Endothelial cell of umbilical vein (primary cell): ENCODE data around the gene PPP1CB. TPM values are rescaled to one million over a fixed set of nuclear protein-coding genes. Genes with fewer than 3 reads are reported as not detected.

Source experiments
- BruUV-seq: library from RNA; stranded (reverse); fragments of 400-500 nt; replicated peaks from 2 replicates; lab custom pipeline; 2021; lab: Mats Ljungman, UMichigan
- CTCF ChIA-PET: fragments of 300-600, 350-600 bp; sonication (Branson Sonifier 250); formaldehyde crosslinking; loops from one replicate; lab custom pipeline; 2021; ENCODE audit warnings: antibody characterized with exemption, inconsistent platforms; lab: Charles Lee
- POLR2A ChIA-PET: fragments of 300-600, 350-600 bp; sonication (Branson Sonifier 250); formaldehyde crosslinking; loops from one replicate; lab custom pipeline; 2021; ENCODE audit warnings: antibody characterized with exemption, inconsistent platforms; lab: Charles Lee
- DNase-seq: peaks from one replicate; pipeline ENCODE4 v3.0.0-alpha.2; 2011; ENCODE audit warnings: low read depth, low spot score
- FAIRE-seq: peaks from 2 replicates; lab custom pipeline; 2011; peaks lifted over from hg19 to GRCh38; lab: Jason Lieb, UNC
- H2AFZ ChIP-seq: 2 replicates; pipeline ENCODE4 v1.6.0; 2012; ENCODE audit warnings: low read depth, low read length, control low read depth, inconsistent platforms
- H3K27ac ChIP-seq: 2 replicates; pipeline ENCODE4 v1.5.1; 2011; ENCODE audit warnings: low read depth, mild to moderate bottlenecking, control low read depth, low read length, moderate library complexity; ENCODE audit not compliant: insufficient read depth
- H3K27me3 ChIP-seq, 2 experiments: 2 replicates each; pipeline versions ENCODE4 v1.6.0 to v1.6.1; 2011; ENCODE audit warnings: low read length in 2 of 2, mixed read lengths in 1 of 2; ENCODE audit not compliant: control insufficient read depth in 2 of 2, insufficient read depth in 2 of 2
- H3K36me3 ChIP-seq, 2 experiments: 2 replicates in 1 of 2; 3 replicates in 1 of 2; pipeline ENCODE4 v1.5.1; 2011; ENCODE audit warnings: low read length in 2 of 2, mild to moderate bottlenecking in 1 of 2, moderate library complexity in 1 of 2; ENCODE audit not compliant: control insufficient read depth in 2 of 2, insufficient read depth in 2 of 2; ENCODE audit errors: extremely low read depth in 1 of 2
- H3K4me1 ChIP-seq: 3 replicates; pipeline ENCODE4 v1.5.1; 2011; ENCODE audit warnings: mild to moderate bottlenecking, low read length; ENCODE audit not compliant: control insufficient read depth, insufficient read depth; ENCODE audit errors: extremely low read depth
- H3K4me2 ChIP-seq: 2 replicates; pipeline ENCODE4 v1.6.1; 2011; ENCODE audit warnings: low read length, control low read depth, mixed read lengths; ENCODE audit not compliant: insufficient read depth
- H3K4me3 ChIP-seq, 3 experiments: fragments of 200-600 bp in 1 of 3; sonication (generic), shearing (Covaris generic) in 1 of 3; replicated peaks in 1 of 3; 2 replicates each; pipeline ENCODE4 v1.5.1; 2011 to 2016; ENCODE audit warnings: control low read depth in 3 of 3, low read length in 3 of 3, mild to moderate bottlenecking in 2 of 3, inconsistent platforms in 1 of 3, low read depth in 1 of 3, moderate library complexity in 1 of 3; ENCODE audit not compliant: insufficient read depth in 1 of 3
- H3K79me2 ChIP-seq: 2 replicates; pipeline ENCODE4 v1.6.0; 2012; ENCODE audit warnings: low read length, inconsistent platforms; ENCODE audit not compliant: control insufficient read depth, insufficient read depth
- H3K9ac ChIP-seq: replicated peaks from 2 replicates; pipeline ENCODE3; 2011; ENCODE audit warnings: low read length, control low read depth; ENCODE audit not compliant: insufficient read depth; ENCODE audit errors: extremely low read depth
- H3K9me1 ChIP-seq: replicated peaks from 3 replicates; pipeline ENCODE4 v1.6.0; 2011; ENCODE audit warnings: mild to moderate bottlenecking, low read length; ENCODE audit not compliant: control insufficient read depth, insufficient read depth; ENCODE audit errors: extremely low read depth
- H3K9me3 ChIP-seq: replicated peaks from 2 replicates; pipeline ENCODE4 v1.5.1; 2012; ENCODE audit warnings: low read length, inconsistent platforms; ENCODE audit not compliant: control insufficient read depth, insufficient read depth
- H4K20me1 ChIP-seq: replicated peaks from 2 replicates; pipeline ENCODE3; 2011; ENCODE audit warnings: mild to moderate bottlenecking, low read length; ENCODE audit not compliant: control insufficient read depth, insufficient read depth; ENCODE audit errors: extremely low read depth
- EZH2 ChIP-seq: IDR thresholded peaks from 2 replicates; pipeline ENCODE4 v1.6.1; 2012; ENCODE audit warnings: borderline replicate concordance, low read depth, mild to moderate bottlenecking, moderate library complexity, low read length, inconsistent platforms; ENCODE audit not compliant: severe bottlenecking
- FOS ChIP-seq: IDR thresholded peaks from 2 replicates; pipeline ENCODE4 v1.6.1; 2011; ENCODE audit warnings: mild to moderate bottlenecking, low read length, moderate library complexity, borderline replicate concordance; ENCODE audit not compliant: insufficient read depth
- GATA2 ChIP-seq: IDR thresholded peaks from 2 replicates; pipeline ENCODE4 v1.7.0; 2011; ENCODE audit warnings: low read depth, mild to moderate bottlenecking, moderate library complexity, mixed read lengths, low read length; ENCODE audit not compliant: insufficient read length, insufficient read depth
- JUN ChIP-seq: IDR thresholded peaks from 2 replicates; pipeline ENCODE4 v1.6.1; 2011; ENCODE audit warnings: borderline replicate concordance, low read depth; ENCODE audit not compliant: insufficient read length, insufficient read depth
- MYC ChIP-seq: IDR thresholded peaks from one replicate; pipeline ENCODE4 v1.6.1; 2011; ENCODE audit warnings: mild to moderate bottlenecking, low read depth, low read length
- POLR2A ChIP-seq: IDR thresholded peaks from 2 replicates; pipeline ENCODE4 v1.6.1; 2012; ENCODE audit warnings: low read depth, mild to moderate bottlenecking, control low read depth, low read length
- POLR2AphosphoS5 ChIP-seq: IDR thresholded peaks from 2 replicates; pipeline ENCODE4 v1.6.1; 2012; ENCODE audit warnings: low read depth, mild to moderate bottlenecking, control low read depth, low read length, moderate library complexity; ENCODE audit not compliant: insufficient read depth
- dilution Hi-C: fragments of 300-500 bp; cut with MboI; formaldehyde crosslinking; loops from one replicate; pipeline ENCODE4 v1.15.0; 2019; ENCODE audit warnings: low sequenced_read_pairs; ENCODE audit not compliant: extremely low pct_ligation_motif_present
- intact Hi-C: fragments of 100-400 bp; cut with micrococcal nuclease; formaldehyde crosslinking; loops from one replicate; pipeline ENCODE4 v1.10.0; 2022
- polyA plus RNA-seq, 4 experiments: library from polyadenylated mRNA; depleted of rRNA in 3 of 4; stranded (reverse) in 3 of 4; unstranded in 1 of 4; fragments of >200 nt; gene quantifications; 2 replicates each; pipeline versions ENCODE4 v1.2.1 to v1.2.3, GENCODE V29; 2011 to 2012; ENCODE audit warnings: missing spikeins in 1 of 4
- total RNA-seq: library from RNA; stranded (reverse); gene quantifications from 2 replicates; pipeline ENCODE4 v1.2.3, GENCODE V29; 2021
- TF ChIP-seq, protein P1 (sequence below), 2 donors: IDR thresholded peaks; 1 replicate in 1 of 2; 2 replicates in 1 of 2; pipeline ENCODE4 v1.5.1; 2011; ENCODE audit warnings: low read length in 2 of 2, mild to moderate bottlenecking in 2 of 2, moderate library complexity in 2 of 2, control low read depth in 1 of 2, inconsistent platforms in 1 of 2, low read depth in 1 of 2; ENCODE audit not compliant: insufficient read depth in 1 of 2; ENCODE audit errors: extremely low read depth in 1 of 2
- TF ChIP-seq, protein P2 (sequence below): IDR thresholded peaks from 2 replicates; pipeline ENCODE4 v1.6.1; 2011; ENCODE audit not compliant: insufficient read depth, insufficient read length

Gene PPP1CB
- total and polyA plus RNA-seq, 2 donors (not counting 3 experiments of a cell fraction or from before 2014, with no cell fraction given) = 29.8 to 163 TPM

DNA sequence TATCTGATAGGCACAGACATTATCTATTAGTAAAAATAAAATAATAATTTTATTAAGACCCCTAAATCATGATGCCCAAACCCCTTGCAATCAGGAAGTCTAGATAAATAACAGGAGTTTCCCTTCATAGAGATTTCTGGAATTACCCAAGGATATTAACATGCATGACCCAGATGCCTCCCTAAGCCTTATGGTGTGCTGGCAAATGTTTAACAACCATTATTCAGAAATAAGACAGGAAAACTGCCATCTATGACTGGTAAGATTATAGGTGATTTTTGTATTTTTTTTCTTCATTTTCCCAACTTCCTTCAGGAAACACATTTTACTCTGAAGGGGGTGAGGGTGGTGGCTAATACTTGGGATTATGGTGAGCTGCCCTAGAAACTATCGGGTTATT is 2.7 kb upstream of the PPP1CB start:
- ChIA-PET POLR2A (no interaction called here), CTCF (no interaction called here)
- no peak overlapping the region for H3K4me3 ChIP-seq
- peaks cover 9% of the 10 kb centered on the region for H3K4me1 ChIP-seq
- FAIRE-seq (no peak), DNase-seq (no peak)
- H3K4me2 ChIP-seq = no peak overlapping the region
- dilution Hi-C loops (no loop called here), intact Hi-C loops (no loop called here)
- no peak overlapping the region for H3K9ac ChIP-seq
- no peak overlapping the region for H3K27ac ChIP-seq
- H4K20me1 ChIP-seq = no peaks in the 10 kb centered on the region
- no TSS peak for BruUV-seq
- TF ChIP-seq, protein P1, sequence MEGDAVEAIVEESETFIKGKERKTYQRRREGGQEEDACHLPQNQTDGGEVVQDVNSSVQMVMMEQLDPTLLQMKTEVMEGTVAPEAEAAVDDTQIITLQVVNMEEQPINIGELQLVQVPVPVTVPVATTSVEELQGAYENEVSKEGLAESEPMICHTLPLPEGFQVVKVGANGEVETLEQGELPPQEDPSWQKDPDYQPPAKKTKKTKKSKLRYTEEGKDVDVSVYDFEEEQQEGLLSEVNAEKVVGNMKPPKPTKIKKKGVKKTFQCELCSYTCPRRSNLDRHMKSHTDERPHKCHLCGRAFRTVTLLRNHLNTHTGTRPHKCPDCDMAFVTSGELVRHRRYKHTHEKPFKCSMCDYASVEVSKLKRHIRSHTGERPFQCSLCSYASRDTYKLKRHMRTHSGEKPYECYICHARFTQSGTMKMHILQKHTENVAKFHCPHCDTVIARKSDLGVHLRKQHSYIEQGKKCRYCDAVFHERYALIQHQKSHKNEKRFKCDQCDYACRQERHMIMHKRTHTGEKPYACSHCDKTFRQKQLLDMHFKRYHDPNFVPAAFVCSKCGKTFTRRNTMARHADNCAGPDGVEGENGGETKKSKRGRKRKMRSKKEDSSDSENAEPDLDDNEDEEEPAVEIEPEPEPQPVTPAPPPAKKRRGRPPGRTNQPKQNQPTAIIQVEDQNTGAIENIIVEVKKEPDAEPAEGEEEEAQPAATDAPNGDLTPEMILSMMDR (IDR thresholded peaks at IDR 0.05; ENCODE audit: extremely low read depth in 1 of 2, insufficient read depth in 1 of 2, low read depth in 1 of 2, low read length in 2 of 2) = no peak
- no peak for TF ChIP-seq EZH2
- TF ChIP-seq MYC = no peak
- TF ChIP-seq, protein P2, sequence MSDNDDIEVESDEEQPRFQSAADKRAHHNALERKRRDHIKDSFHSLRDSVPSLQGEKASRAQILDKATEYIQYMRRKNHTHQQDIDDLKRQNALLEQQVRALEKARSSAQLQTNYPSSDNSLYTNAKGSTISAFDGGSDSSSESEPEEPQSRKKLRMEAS = no peak
- TF ChIP-seq GATA2 = no peak
- TF ChIP-seq FOS = no peak
- no peak for TF ChIP-seq POLR2A
- TF ChIP-seq POLR2AphosphoS5 = no peak
- TF ChIP-seq JUN = no peak
- H3K9me3 ChIP-seq = no peaks in the 10 kb centered on the region
- H3K79me2 ChIP-seq = peaks cover 21% of the 10 kb centered on the region
- no peaks in the 10 kb centered on the region for H3K9me1 ChIP-seq
- H3K36me3 ChIP-seq = no peaks in the 10 kb centered on the region
- no peak overlapping the region for H2AFZ ChIP-seq
- no peaks in the 10 kb centered on the region for H3K27me3 ChIP-seq
